B cell (primary cell): Measurements from ENCODE around the gene CDH2.

ENCODE experiments used
- CTCF ChIP-seq: fragments of 200-600 bp; IDR thresholded peaks from one replicate; pipeline ENCODE4 v1.8.0; 2022; ENCODE audit warnings: antibody characterized with exemption, mild to moderate bottlenecking
- EZH2 ChIP-seq: IDR thresholded peaks from 2 replicates; pipeline ENCODE4 v1.6.1; 2012; ENCODE audit warnings: borderline replicate concordance, low read depth, mild to moderate bottlenecking, moderate library complexity, low read length; ENCODE audit not compliant: insufficient read depth, poor library complexity, severe bottlenecking

DNA sequence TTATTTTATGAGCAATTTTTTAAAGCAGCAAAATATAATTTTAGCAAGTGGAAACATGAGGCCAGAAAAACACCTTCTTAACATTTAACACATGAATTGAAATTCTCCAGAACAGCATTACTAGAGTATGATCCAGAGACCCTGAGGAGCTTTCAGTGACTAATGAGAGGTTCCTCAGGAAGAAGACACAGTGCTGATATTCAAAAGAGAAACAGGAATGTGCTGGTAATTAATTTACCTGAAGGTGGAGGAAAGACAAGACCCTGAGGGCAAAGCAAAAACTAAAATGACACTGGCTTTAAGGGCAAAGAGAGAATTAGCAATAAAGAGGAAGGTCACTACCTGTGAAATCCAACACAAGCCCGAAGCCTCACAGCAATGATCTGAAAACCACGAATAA lies 97.0 kb downstream of the CDH2 start:
- TF ChIP-seq CTCF (no peak), EZH2 (no peak)
